Measurements from ENCODE around the gene XIRP1.

DNA sequence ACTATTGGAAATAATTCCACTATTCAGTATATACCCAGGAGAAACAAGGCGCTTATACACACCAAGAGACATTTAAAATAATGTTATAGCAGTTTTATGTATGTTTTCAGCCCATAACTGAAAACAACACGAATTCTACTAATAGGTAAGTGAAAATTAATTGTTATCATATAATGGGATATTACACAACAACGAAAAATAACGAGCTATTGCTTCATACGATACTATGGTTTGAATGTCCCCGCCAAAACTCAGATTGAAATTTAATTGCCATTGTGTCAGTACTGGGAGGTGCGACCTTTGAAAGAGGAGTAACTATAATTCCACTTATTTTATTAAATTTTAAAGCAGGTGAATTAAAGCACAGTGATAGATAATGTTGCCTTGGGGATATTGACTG is 35.0 kb downstream of the XIRP1 start:
- TF ChIP-seq TAF1 (IDR thresholded peaks at IDR 0.05; ENCODE audit: low read depth, low read length) (no peak), POLR2A (IDR thresholded peaks at IDR 0.05; ENCODE audit: low read depth, low read length) (no peak), POLR2AphosphoS5 (IDR thresholded peaks at IDR 0.05; ENCODE audit: low read depth, low read length) (no peak)

Measured in GM12891 (cell line).